ENCODE data around the gene ESYT1.

The ESYT1 gene

GRCh38 chr12:56186957-56187356 lies 58.9 kb downstream of the ESYT1 start:
- Histone ChIP-seq H3K4me1 (peaks cover 24 to 34% (median 27%) of the 10 kb centered on the region in 10 experiments), H3K4me3 (peak overlapping the region in 8 of 10 experiments; percentile 88 to 95 (median 94); a peak in 9 of 20 replicates), H3K9ac (peak overlapping the region in 10 of 11 experiments; percentile 85 to 95 (median 92); a peak in 12 of 22 replicates), H3K36me3 (peaks cover 48 to 57% (median 54%) of the 10 kb centered on the region in 11 experiments), H3K4me2 (peak overlapping the region; percentile 87 to 98 (median 93)), H4K20me1 (peaks cover 7 to 40% (median 15%) of the 10 kb centered on the region in 11 experiments; a peak in 15 of 22 replicates), H3K27me3 (no peaks in the 10 kb centered on the region), H3K27ac (peak overlapping the region in 1 of 11 experiments; percentile 19; a peak in 3 of 22 replicates), H3K9me3 (replicated peaks in 1 of 11) (no peaks in the 10 kb centered on the region)
- no peak for TF ChIP-seq Cebpa-rat (IDR thresholded peaks at IDR 0.05)

GRCh38 chr12:56188131-56188777 lies 60.2 kb downstream of the ESYT1 start:
- peaks cover 7 to 40% (median 15%) of the 10 kb centered on the region in 11 experiments; a peak in 15 of 22 replicates for H4K20me1 ChIP-seq
- no peaks in the 10 kb centered on the region for H3K27me3 ChIP-seq
- H3K9me3 ChIP-seq (replicated peaks in 1 of 11) = no peaks in the 10 kb centered on the region
- TF ChIP-seq Cebpa-rat (IDR thresholded peaks at IDR 0.05) = no peak
- H3K4me2 ChIP-seq = peak overlapping the region; percentile 87 to 98 (median 93)
- peak overlapping the region; percentile 85 to 95 (median 91) for H3K9ac ChIP-seq
- peaks cover 24 to 34% (median 27%) of the 10 kb centered on the region in 10 experiments for H3K4me1 ChIP-seq
- H3K4me3 ChIP-seq = peak overlapping the region; percentile 84 to 95 (median 92)
- H3K36me3 ChIP-seq = peaks cover 35 to 44% (median 41%) of the 10 kb centered on the region in 11 experiments
- H3K27ac ChIP-seq = peak overlapping the region; percentile 54 to 92 (median 87); a peak in 21 of 22 replicates

- Histone ChIP-seq H3K4me3 (peak overlapping the region; percentile 84 to 95 (median 92)), H3K9me3 (replicated peaks in 1 of 11) (no peaks in the 10 kb centered on the region), H3K4me1 (peaks cover 24 to 34% (median 27%) of the 10 kb centered on the region in 10 experiments), H4K20me1 (peaks cover 7 to 40% (median 15%) of the 10 kb centered on the region in 11 experiments; a peak in 15 of 22 replicates), H3K27me3 (no peaks in the 10 kb centered on the region), H3K27ac (peak overlapping the region; percentile 54 to 92 (median 87); a peak in 21 of 22 replicates), H3K4me2 (peak overlapping the region; percentile 87 to 98 (median 93)), H3K36me3 (peaks cover 30 to 39% (median 37%) of the 10 kb centered on the region in 11 experiments), H3K9ac (peak overlapping the region; percentile 85 to 95 (median 91))
- TF ChIP-seq Cebpa-rat (IDR thresholded peaks at IDR 0.05) = no peak
These were observed 60.7 kb downstream of the ESYT1 start for GRCh38 chr12:56188778-56189098.

DNA sequence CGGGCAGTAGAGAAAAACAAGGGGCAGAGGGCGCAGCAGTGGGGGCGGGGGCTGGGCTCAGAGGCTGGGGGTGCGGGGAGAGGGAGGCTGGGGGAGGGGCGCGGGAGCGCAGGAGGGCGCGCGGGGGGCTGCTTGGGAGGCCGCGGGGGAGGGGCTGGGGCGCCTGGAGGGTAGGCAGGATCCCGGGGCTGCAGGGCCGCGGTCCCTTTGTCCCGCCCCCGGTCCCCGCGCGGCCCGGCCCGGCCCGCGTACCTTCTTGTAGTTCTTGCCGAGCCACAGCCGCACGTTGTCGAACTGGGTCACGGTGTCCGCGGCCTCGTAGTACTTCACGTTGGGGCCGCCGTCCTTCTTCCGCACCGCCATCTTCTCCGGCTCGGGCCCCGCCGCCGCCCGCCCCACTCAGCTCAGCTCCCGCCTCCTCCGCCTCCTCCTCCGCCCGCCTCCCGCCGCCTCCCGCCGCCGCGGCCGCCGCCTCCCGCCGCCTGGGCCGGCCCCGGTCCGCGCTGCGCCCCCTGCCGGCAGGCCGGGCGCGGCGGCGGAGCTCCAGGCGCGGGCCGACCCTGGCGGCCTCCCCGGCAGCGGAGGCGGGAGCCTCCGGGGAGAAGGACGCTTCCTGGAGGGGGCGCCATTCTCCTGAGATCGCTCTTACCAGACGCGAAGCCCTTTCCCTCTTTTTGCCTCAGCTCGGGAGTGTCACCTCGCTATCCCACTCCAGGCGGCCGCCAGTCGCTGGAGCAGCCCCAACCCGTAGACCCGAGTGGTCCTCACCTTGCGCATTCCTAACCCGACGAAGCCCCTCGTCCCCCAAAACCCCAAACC lies 61.2 kb downstream of the ESYT1 start, which contains the start of gene SMARCC2:
Gene SMARCC2 (minus strand): TSS at position 385 of the 819 bp plus-strand sequence. CDS start 22 bp downstream, at position 363.
- Histone ChIP-seq H4K20me1 (peaks cover 7 to 40% (median 15%) of the 10 kb centered on the region in 11 experiments; a peak in 15 of 22 replicates), H3K4me1 (peaks cover 24 to 34% (median 27%) of the 10 kb centered on the region in 10 experiments), H3K4me2 (peak within 1 kb of the TSS; percentile 87 to 98 (median 94)), H3K4me3 (peak within 1 kb of the TSS; percentile 84 to 95 (median 92)), H3K9me3 (replicated peaks in 1 of 11) (no peaks in the 10 kb centered on the region), H3K9ac (peak within 1 kb of the TSS; percentile 85 to 95 (median 91)), H3K27me3 (no peaks in the 10 kb centered on the region), H3K27ac (peak within 1 kb of the TSS; percentile 69 to 92 (median 87)), H3K36me3 (peaks cover 24 to 33% (median 31%) of the 10 kb centered on the region in 11 experiments)
- TF ChIP-seq Cebpa-rat (IDR thresholded peaks at IDR 0.05) = no peak

DNA sequence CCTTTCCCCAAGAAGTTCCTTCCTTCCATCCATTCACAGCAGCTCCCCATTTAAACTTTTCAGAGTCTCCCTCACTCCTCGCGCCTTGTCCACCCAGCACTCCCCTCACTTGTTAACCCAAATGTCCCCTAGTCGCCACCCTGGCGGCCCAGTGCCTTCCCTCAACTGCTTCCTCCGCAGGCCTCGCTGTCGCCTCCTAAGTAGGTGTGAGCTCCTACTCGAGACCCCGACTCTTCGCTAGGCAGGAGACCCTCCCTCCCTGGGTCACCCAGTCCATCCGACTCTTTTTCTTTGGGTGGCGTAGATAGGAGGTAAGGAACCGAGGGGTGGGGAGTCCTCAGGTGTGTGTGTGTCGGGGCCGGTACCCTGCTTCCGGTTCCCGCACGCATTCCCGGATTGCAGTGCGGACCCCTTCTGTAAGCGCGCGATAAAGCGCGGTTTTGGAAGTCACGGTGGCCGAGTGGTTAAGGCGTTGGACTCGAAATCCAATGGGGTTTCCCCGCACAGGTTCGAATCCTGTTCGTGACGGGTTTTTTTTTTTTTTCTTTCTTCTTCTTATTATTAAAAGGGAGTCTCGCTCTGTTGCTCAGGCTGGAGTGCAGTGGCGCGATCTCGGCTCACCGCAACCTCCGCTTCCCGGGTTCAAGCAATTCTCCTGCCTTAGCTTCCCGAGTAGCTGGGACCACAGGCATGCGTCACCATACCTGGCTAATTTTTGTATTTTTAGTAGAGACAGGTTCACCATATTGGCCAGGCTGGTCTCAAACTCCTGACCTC lies 62.0 kb downstream of the ESYT1 start:
- no peak for TF ChIP-seq Cebpa-rat (IDR thresholded peaks at IDR 0.05)
- Histone ChIP-seq H3K4me1 (peaks cover 24 to 34% (median 27%) of the 10 kb centered on the region in 10 experiments), H3K4me2 (peak overlapping the region; percentile 78 to 94 (median 86)), H3K9ac (peak overlapping the region; percentile 85 to 95 (median 91)), H3K4me3 (peak overlapping the region; percentile 84 to 95 (median 92)), H3K36me3 (peaks cover 16 to 25% (median 23%) of the 10 kb centered on the region in 11 experiments), H3K27ac (peak overlapping the region; percentile 69 to 92 (median 87)), H3K27me3 (no peaks in the 10 kb centered on the region), H3K9me3 (replicated peaks in 1 of 11) (no peaks in the 10 kb centered on the region), H4K20me1 (peaks cover 7 to 36% (median 15%) of the 10 kb centered on the region in 11 experiments; a peak in 15 of 22 replicates)

DNA sequence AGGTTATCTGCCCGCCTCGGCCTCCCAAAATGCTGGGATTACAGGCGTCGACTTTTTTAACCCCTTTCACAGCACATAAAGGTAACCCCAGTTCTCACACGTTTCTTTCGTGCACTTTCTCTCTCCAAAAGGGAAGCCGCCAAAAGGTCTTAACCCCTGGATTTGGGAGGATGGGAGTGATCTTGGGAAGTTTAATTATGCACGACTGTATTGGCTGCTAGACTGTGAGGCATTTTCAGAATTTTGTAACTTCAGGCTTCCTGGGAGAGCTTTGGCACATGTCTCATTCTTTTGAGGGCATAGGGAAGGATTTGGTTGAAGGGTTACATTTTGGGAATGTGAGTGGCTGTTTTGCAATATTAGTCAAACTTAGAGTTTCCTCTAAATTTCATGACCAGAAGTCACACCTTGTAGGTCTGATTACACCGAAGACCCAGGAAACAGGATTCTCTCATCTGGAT lies 62.7 kb downstream of the ESYT1 start:
- H3K9ac ChIP-seq = peak overlapping the region; percentile 85 to 95 (median 91); a peak in 21 of 22 replicates
- H3K27ac ChIP-seq = peak overlapping the region in 9 of 11 experiments; percentile 69 to 90 (median 87); a peak in 17 of 22 replicates
- H3K36me3 ChIP-seq = peaks cover 10 to 19% (median 17%) of the 10 kb centered on the region in 11 experiments
- H3K9me3 ChIP-seq (replicated peaks in 1 of 11) = no peaks in the 10 kb centered on the region
- peaks cover 7 to 30% (median 14%) of the 10 kb centered on the region in 11 experiments; a peak in 14 of 22 replicates for H4K20me1 ChIP-seq
- no peak for TF ChIP-seq Cebpa-rat (IDR thresholded peaks at IDR 0.05)
- H3K27me3 ChIP-seq = no peaks in the 10 kb centered on the region
- peaks cover 24 to 34% (median 27%) of the 10 kb centered on the region in 10 experiments for H3K4me1 ChIP-seq
- peak overlapping the region; percentile 78 to 94 (median 86) for H3K4me2 ChIP-seq
- peak overlapping the region; percentile 84 to 95 (median 92) for H3K4me3 ChIP-seq

DNA sequence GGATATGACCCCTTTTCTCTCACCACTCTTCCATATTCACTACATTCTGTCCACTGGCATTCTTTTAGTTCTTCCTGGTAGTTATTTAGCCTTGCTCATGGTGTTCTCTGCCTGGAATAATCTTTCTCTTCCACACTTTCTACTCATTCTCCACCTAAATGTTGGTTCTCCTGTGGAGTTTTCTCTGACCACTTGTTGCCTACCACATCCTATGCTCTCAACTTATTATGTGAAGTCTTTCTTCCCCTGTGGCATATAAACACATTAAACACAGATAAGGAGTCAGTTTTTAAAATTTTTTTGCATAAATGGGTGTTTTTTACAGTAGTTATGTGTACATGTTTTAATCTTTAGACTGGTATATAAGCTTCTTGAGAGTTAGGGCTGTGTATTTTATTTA lies 64.5 kb downstream of the ESYT1 start:
- TF ChIP-seq Cebpa-rat (IDR thresholded peaks at IDR 0.05) = no peak

More for the DNA sequence above, 64.5 kb downstream of the ESYT1 start:
- Histone ChIP-seq H3K4me2 (no peak overlapping the region), H3K4me1 (peaks cover 13 to 25% (median 16%) of the 10 kb centered on the region in 10 experiments), H3K4me3 (no peak overlapping the region), H3K27ac (no peak overlapping the region), H3K9me3 (replicated peaks in 1 of 11) (no peaks in the 10 kb centered on the region), H3K36me3 (peaks cover 0 to under 1% (median 0%) of the 10 kb centered on the region in 11 experiments; a peak in 1 of 22 replicates), H3K27me3 (no peaks in the 10 kb centered on the region), H3K9ac (no peak overlapping the region), H4K20me1 (peaks cover 3 to 12% (median 6%) of the 10 kb centered on the region in 11 experiments; a peak in 12 of 22 replicates)
